Esophagus muscularis mucosa (tissue), 4 donors: ENCODE results near the gene FBXW11. TPM values are rescaled to one million over a fixed set of nuclear protein-coding genes. Genes with fewer than 3 reads are reported as not detected.
"Not testable (repeated sequence)": the region's sequence is repeated elsewhere in the genome, so short reads cannot be mapped to it uniquely, and the experiment has no call there.

Source experiments
- DNase-seq: peaks from one replicate; pipeline ENCODE4 v3.0.0-alpha.2; 2017; ENCODE audit errors: extremely low spot score
- H3K27ac ChIP-seq, 4 donors: fragments of 200-600 bp; sonication (generic); replicated peaks in 1 of 4; 1 replicate in 3 of 4; 2 replicates in 1 of 4; pipeline ENCODE4 v1.5.1; 2016 to 2019; ENCODE audit warnings: mild to moderate bottlenecking in 1 of 4
- H3K27me3 ChIP-seq, 4 donors: fragments of 200-600 bp; sonication (generic); one replicate each; pipeline versions ENCODE4 v1.5.1 to v1.6.0; 2016 to 2019
- H3K36me3 ChIP-seq, 4 donors: fragments of 200-600 bp; sonication (generic); one replicate each; pipeline ENCODE4 v1.5.1; 2016 to 2019
- H3K4me1 ChIP-seq, 4 donors: fragments of 200-600 bp; sonication (generic); one replicate each; pipeline ENCODE4 v1.5.1; 2016 to 2019
- H3K4me3 ChIP-seq, 4 donors: fragments of 200-600 bp; sonication (generic); 1 replicate in 2 of 4; 2 replicates in 2 of 4; pipeline ENCODE4 v1.5.1; 2016 to 2019; ENCODE audit warnings: mild to moderate bottlenecking in 4 of 4, moderate library complexity in 1 of 4
- H3K9me3 ChIP-seq, 4 donors: fragments of 200-600 bp; sonication (generic); 1 replicate in 3 of 4; 2 replicates in 1 of 4; pipeline ENCODE4 v1.5.1; 2016 to 2019
- EP300 ChIP-seq: sonication (generic); formaldehyde crosslinking; IDR thresholded peaks from one replicate; pipeline ENCODE4 v1.6.1; 2017; ENCODE audit warnings: antibody characterized with exemption
- POLR2A ChIP-seq: fragments of 450-650 bp; IDR thresholded peaks from one replicate; pipeline ENCODE4 v1.6.1; 2017; ENCODE audit warnings: antibody characterized with exemption, moderate library complexity, mild to moderate bottlenecking, low read depth
- POLR2AphosphoS5 ChIP-seq, 2 donors: sonication (generic); formaldehyde crosslinking; IDR thresholded peaks; one replicate each; pipeline ENCODE4 v1.6.1; 2017; ENCODE audit warnings: antibody characterized with exemption in 2 of 2
- WGBS: methylation state at CpG from one replicate; pipeline ENCODE4 v1.1.5; 2018; 5-methylcytosine and 5-hydroxymethylcytosine counted together
- intact Hi-C: fragments of 100-400 bp; cut with DNase I; formaldehyde crosslinking; loops from one replicate; pipeline ENCODE4 v1.15.1; 2023
- total RNA-seq, 4 donors: library from RNA; depleted of rRNA; stranded (reverse); fragments of >200 nt; gene quantifications; one replicate each; pipeline versions ENCODE4 v1.1.0 to v1.2.1, GENCODE V29; 2016
- TF ChIP-seq, protein P1 (sequence below), 3 experiments: fragments of 200-600 bp in 2 of 3; fragments of 450-650 bp in 1 of 3; sonication (generic) in 2 of 3; IDR thresholded peaks; one replicate each; pipeline ENCODE4 v1.5.1; 2017 to 2019; ENCODE audit warnings: antibody characterized with exemption in 3 of 3, mild to moderate bottlenecking in 2 of 3, moderate library complexity in 1 of 3

Gene FBXW11
- total RNA-seq, 4 donors from 2014 or later: 60.8 to 75.6 (median 66.3) TPM

DNA sequence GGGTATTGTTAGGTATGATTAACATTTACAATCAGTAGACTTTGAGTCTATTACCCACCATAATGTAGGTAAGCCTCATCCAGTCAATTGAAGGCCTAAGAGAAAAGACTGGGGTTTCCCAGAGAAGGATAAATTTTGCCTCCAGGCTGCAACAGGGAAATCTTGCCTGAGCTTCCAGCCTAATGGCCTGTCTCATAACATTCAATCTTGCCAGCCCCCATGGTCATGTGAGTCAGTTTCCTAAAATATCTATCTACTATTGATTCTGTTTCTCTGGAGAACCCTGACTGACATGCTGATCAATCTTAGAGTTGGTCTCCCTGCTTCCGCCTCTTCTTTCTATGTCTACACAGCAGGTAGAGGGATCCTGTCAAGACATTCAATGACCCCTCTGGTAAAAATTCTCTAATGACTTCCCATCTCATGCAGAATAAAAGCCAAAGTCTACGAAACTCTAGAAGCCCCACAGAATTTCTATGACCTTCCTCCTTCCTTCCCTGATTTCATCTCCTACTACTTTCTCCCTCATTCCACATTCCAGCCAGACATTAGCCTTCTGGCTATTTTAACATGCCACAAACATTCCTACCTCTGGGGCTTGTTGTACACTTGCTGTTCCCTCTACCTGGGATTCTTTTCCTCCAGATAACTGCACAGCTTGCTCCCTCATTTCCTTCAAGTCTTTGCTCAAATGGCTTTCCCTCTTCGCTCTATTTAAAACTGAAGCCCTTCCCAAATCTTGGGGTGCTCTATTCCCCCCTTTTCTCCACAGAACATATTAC is 60.2 kb downstream of the FBXW11 start:
- Histone ChIP-seq H3K27me3 (no peaks in the 10 kb centered on the region), H3K4me1 (peaks cover 29 to 36% (median 33%) of the 10 kb centered on the region in 4 donors), H3K36me3 (no peaks in the 10 kb centered on the region), H3K27ac (no peak overlapping the region), H3K9me3 (no peaks in the 10 kb centered on the region), H3K4me3 (no peak overlapping the region)
- intact Hi-C loops: no loop called here
- DNase-seq: no peak
- WGBS: 99% methylated on average over 3 of the region's 3 CpGs
- TF ChIP-seq EP300 (no peak), POLR2AphosphoS5 (IDR thresholded peaks at IDR 0.05) (no peak), POLR2A (no peak)
- TF ChIP-seq, protein P1, sequence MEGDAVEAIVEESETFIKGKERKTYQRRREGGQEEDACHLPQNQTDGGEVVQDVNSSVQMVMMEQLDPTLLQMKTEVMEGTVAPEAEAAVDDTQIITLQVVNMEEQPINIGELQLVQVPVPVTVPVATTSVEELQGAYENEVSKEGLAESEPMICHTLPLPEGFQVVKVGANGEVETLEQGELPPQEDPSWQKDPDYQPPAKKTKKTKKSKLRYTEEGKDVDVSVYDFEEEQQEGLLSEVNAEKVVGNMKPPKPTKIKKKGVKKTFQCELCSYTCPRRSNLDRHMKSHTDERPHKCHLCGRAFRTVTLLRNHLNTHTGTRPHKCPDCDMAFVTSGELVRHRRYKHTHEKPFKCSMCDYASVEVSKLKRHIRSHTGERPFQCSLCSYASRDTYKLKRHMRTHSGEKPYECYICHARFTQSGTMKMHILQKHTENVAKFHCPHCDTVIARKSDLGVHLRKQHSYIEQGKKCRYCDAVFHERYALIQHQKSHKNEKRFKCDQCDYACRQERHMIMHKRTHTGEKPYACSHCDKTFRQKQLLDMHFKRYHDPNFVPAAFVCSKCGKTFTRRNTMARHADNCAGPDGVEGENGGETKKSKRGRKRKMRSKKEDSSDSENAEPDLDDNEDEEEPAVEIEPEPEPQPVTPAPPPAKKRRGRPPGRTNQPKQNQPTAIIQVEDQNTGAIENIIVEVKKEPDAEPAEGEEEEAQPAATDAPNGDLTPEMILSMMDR (IDR thresholded peaks at IDR 0.05): no peak

- TF ChIP-seq POLR2AphosphoS5 (IDR thresholded peaks at IDR 0.05) (no peak), POLR2A (no peak), EP300 (no peak)
- TF ChIP-seq, protein P1 (IDR thresholded peaks at IDR 0.05): no peak
- no peak overlapping the region for H3K27ac ChIP-seq
- WGBS: 90% methylated on average over 4 of the region's 4 CpGs
- H3K27me3 ChIP-seq: no peaks in the 10 kb centered on the region
- H3K36me3 ChIP-seq: no peaks in the 10 kb centered on the region
- no peak overlapping the region for H3K4me3 ChIP-seq
- DNase-seq: no peak
- intact Hi-C loops: no loop called here
- peaks cover 29 to 42% (median 39%) of the 10 kb centered on the region in 4 donors for H3K4me1 ChIP-seq
- H3K9me3 ChIP-seq: no peaks in the 10 kb centered on the region
These were observed 61.0 kb downstream of the FBXW11 start for GRCh38 chr5:171945476-171945875.

- Histone ChIP-seq H3K4me3 (no peak overlapping the region), H3K4me1 (peaks cover 29 to 46% (median 42%) of the 10 kb centered on the region in 4 donors), H3K9me3 (no peaks in the 10 kb centered on the region), H3K27ac (no peak overlapping the region), H3K27me3 (no peaks in the 10 kb centered on the region), H3K36me3 (no peaks in the 10 kb centered on the region)
- TF ChIP-seq POLR2A (no peak), EP300 (no peak), POLR2AphosphoS5 (IDR thresholded peaks at IDR 0.05) (no peak)
- TF ChIP-seq, protein P1 (IDR thresholded peaks at IDR 0.05): no peak
- WGBS: 83% methylated on average over 2 of the region's 2 CpGs
- intact Hi-C loops: no loop called here
- DNase-seq: no peak
These were observed 61.4 kb downstream of the FBXW11 start for GRCh38 chr5:171945066-171945465.

DNA sequence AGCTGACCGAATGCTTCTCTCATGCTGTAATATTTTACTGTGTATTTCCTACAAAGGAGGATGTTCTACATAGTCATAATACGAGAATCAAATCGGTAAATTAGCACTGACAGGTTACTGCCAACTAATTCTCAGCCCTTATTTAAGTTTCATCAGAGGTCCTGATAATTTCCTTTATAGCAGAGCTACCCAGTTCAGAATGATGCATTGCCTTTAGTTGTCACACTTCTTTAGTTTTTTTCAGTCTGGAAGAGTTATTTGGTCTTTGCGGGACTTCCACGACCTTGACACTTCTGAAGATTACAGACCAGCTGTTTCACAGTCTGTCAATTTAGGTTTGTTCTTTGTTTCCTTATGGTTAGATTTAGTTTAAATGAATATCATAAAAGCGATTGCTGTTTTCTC is 64.3 kb downstream of the FBXW11 start:
- peaks cover 25 to 44% (median 41%) of the 10 kb centered on the region in 4 donors for H3K4me1 ChIP-seq
- H3K9me3 ChIP-seq, DNase-seq, H3K4me3 ChIP-seq, intact Hi-C loops, H3K27ac ChIP-seq, H3K36me3 ChIP-seq, H3K27me3 ChIP-seq: not testable (repeated sequence)
- 68% methylated on average over 4 of the region's 6 CpGs for WGBS

DNA sequence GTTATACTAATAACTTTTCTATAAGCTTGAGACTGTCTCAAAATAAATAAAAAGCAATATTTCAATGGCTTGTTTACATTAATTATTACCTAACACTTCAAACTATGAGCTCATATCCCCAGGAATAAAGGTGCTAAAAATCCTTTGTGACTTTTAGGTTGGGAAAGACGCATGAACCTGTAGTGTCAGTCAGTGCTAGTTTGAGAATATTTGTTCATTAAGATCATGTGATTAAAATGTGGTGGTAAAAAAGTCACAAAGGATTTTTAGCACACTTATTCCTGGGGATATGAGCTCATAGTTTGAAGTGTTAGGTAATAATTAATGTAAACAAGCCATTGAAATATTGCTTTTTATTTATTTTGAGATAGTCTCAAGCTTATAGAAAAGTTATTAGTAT is 64.8 kb downstream of the FBXW11 start:
- peaks cover 25 to 44% (median 41%) of the 10 kb centered on the region in 4 donors for H3K4me1 ChIP-seq
- WGBS: 54% methylated on average over 1 of the region's 1 CpG
- DNase-seq, H3K4me3 ChIP-seq, H3K27me3 ChIP-seq, H3K36me3 ChIP-seq, H3K9me3 ChIP-seq, H3K27ac ChIP-seq, intact Hi-C loops: not testable (repeated sequence)

GRCh38 chr5:171941275-171941674 is 65.2 kb downstream of the FBXW11 start:
- DNase-seq, H3K27me3 ChIP-seq, H3K9me3 ChIP-seq, H3K36me3 ChIP-seq, H3K27ac ChIP-seq, H3K4me3 ChIP-seq, intact Hi-C loops: not testable (repeated sequence)
- peaks cover 25 to 42% (median 39%) of the 10 kb centered on the region in 4 donors for H3K4me1 ChIP-seq
- 61% methylated on average over 3 of the region's 5 CpGs for WGBS
